ENCODE results near the gene KLHL6. TPM values are rescaled to one million over a fixed set of nuclear protein-coding genes. Genes with fewer than 3 reads are reported as not detected.
A peak's percentile ranks its signal among the peaks of the same experiment; 100 is the strongest.

The KLHL6 gene
- total and polyA plus RNA-seq, 12 donors = 0.34 to 7.5 (median 2.5) TPM

GRCh38 chr3:183541235-183541655, 14.3 kb downstream of the KLHL6 start:
- TF ChIP-seq POLR2A (IDR thresholded peaks at IDR 0.05) (no peak), CTCF (IDR thresholded peaks at IDR 0.05) (no peak)
- Histone ChIP-seq H3K27ac (peak overlapping the region in 1 of 5 donors; percentile 37), H3K27me3 (no peaks in the 10 kb centered on the region), H3K9me3 (replicated peaks in 1 of 3) (no peaks in the 10 kb centered on the region), H3K4me1 (replicated peaks in 1 of 2) (no peaks in the 10 kb centered on the region), H3K4me3 (no peak overlapping the region), H3K36me3 (replicated peaks in 1 of 2) (no peaks in the 10 kb centered on the region)
- WGBS, 4 donors = 86 to 97% (median 89%) methylated on average over 3 to 6 of the region's 6 CpGs
- no peak for DNase-seq
- intact Hi-C loops (cut with DNase I) = no loop called here

- peak overlapping the region in 1 of 5 donors; percentile 44 for H3K27ac ChIP-seq
- peak in 2 of 7 donors; percentile 35 to 47 for DNase-seq
- no peak for TF ChIP-seq POLR2A (IDR thresholded peaks at IDR 0.05)
- TF ChIP-seq CTCF (IDR thresholded peaks at IDR 0.05) = no peak
- intact Hi-C loops (cut with DNase I) = no loop called here
- WGBS, 4 donors = 76 to 84% (median 82%) methylated on average over 14 of the region's 14 CpGs
- no peaks in the 10 kb centered on the region for H3K9me3 ChIP-seq (replicated peaks in 1 of 3)
- no peak overlapping the region for H3K4me3 ChIP-seq
- H3K4me1 ChIP-seq (replicated peaks in 1 of 2) = no peaks in the 10 kb centered on the region
- no peaks in the 10 kb centered on the region for H3K27me3 ChIP-seq
- H3K36me3 ChIP-seq (replicated peaks in 1 of 2) = no peaks in the 10 kb centered on the region
Observed at GRCh38 chr3:183540501-183541234, 14.8 kb downstream of the KLHL6 start.

- Histone ChIP-seq H3K27ac (no peak overlapping the region), H3K4me1 (replicated peaks in 1 of 2) (no peaks in the 10 kb centered on the region), H3K9me3 (replicated peaks in 1 of 3) (no peaks in the 10 kb centered on the region), H3K36me3 (replicated peaks in 1 of 2) (no peaks in the 10 kb centered on the region), H3K27me3 (no peaks in the 10 kb centered on the region), H3K4me3 (no peak overlapping the region)
- TF ChIP-seq POLR2A (IDR thresholded peaks at IDR 0.05) (no peak), CTCF (IDR thresholded peaks at IDR 0.05) (no peak)
- intact Hi-C loops (cut with DNase I) = no loop called here
- no peak for DNase-seq
- 39 to 72% (median 62%) methylated on average over 3 of the region's 3 CpGs for WGBS, 4 donors
Observed at GRCh38 chr3:183539811-183540210, 15.7 kb downstream of the KLHL6 start.

- intact Hi-C loops (cut with DNase I) = no loop called here
- no peak overlapping the region for H3K27ac ChIP-seq
- no peak overlapping the region for H3K4me3 ChIP-seq
- no peaks in the 10 kb centered on the region for H3K9me3 ChIP-seq (replicated peaks in 1 of 3)
- H3K27me3 ChIP-seq = no peaks in the 10 kb centered on the region
- TF ChIP-seq POLR2A (IDR thresholded peaks at IDR 0.05) = no peak
- TF ChIP-seq CTCF (IDR thresholded peaks at IDR 0.05) = no peak
- no peaks in the 10 kb centered on the region for H3K36me3 ChIP-seq (replicated peaks in 1 of 2)
- DNase-seq = no peak
- H3K4me1 ChIP-seq (replicated peaks in 1 of 2) = no peaks in the 10 kb centered on the region
- 91 to 98% (median 97%) methylated on average over 1 of the region's 1 CpG for WGBS, 4 donors
Observed at GRCh38 chr3:183538486-183538885, 17.0 kb downstream of the KLHL6 start.

All from adrenal gland (tissue), 12 donors.